Activated naive CD4-positive, alpha-beta T cell treated with anti-CD3 and anti-CD28 coated beads, Interleukin-2, amount 50 U/mL, for 16 hours (primary cell): ENCODE measurements around the gene GIT2.

Experiments used
- DNase-seq: peaks from one replicate; pipeline ENCODE4 v3.0.0-alpha.2; 2020

Gene GIT2

DNA sequence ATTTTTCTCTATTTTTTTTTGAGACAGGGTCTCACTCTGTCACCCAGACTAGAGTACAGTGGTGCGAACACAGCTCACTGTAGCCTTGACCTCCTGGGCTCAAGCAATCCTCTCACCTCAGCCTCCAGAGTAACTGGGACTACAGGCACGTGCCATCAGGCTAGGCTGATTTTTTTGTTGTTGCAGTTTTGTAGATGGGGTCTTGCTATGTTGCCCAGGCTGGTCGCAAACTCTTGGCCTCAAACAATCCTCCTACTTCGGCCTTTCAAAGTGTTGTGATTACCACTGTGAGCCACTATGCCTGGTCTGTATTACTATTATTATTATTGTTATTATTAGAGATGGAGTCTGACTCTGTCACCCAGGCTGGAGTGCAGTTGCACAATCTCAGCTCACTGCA, 23.3 kb downstream of the GIT2 start:
- no peak for DNase-seq

DNA sequence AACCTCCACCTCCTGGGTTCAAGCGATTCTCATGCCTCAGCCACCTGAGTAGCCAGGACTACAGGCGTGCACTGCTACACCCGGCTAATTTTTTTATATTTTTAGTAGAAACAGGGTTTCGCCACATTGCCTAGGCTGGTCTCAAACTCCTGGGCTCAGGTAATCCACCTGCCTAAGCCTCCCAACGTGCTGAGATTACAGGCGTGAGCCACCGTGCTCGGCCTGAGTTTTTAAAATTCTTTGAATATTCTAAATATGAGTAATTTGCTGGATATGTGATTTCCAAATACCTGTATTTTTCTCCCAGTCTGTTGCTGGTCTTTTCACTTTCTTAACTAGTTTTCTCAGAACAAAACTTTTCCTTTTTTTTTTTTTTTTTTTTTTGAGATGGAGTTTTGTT, 27.4 kb downstream of the GIT2 start:
- no peak for DNase-seq

DNA sequence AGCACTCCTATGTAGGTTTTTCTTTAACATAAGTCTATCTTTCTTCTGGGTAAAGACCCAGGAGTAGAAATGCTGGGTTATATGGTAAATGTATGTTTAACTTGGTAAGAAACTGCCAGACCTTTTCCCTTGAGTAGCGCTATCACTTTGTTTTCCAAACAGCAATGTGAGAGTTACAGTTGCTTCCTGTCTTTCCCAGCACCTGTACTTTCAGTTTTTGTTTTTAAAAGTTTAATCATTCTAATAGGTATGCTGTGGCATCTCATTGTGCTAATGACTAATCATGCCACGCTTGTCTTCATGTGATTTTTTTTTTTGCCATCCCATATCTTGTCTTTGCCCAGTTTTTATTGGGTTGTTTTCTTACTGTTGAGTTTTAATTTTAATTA, 28.1 kb downstream of the GIT2 start:
- no peak for DNase-seq

DNA sequence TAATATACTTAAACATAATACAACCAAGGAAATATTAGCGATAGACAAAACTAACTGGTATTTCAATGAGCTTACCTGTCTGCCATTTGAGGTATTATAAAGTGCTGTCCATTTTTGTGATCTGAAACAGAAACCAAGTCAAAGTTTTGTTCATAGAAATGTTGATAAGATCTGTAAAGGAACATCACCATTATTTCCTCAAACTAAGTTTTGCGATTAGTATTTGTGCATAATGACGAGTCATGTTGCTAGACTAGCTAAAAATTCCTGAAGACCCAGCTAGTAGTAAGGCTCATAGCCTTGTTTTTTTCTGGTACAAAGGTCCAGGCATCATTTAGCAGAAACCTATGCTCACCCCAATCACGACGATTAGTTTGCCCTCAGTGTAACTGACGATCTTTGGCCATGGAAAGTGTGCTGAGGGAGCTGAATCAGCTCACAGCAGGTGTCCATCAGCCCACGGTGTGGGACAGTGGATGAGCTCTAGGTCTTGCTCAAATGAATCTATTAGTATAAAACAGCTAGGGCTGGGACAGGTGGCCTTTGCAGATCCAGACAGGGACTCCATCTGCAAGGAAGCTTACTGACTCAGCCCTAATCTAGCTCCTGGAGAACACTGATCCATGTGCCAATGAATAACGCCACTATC, 28.7 kb downstream of the GIT2 start:
- no peak for DNase-seq

DNA sequence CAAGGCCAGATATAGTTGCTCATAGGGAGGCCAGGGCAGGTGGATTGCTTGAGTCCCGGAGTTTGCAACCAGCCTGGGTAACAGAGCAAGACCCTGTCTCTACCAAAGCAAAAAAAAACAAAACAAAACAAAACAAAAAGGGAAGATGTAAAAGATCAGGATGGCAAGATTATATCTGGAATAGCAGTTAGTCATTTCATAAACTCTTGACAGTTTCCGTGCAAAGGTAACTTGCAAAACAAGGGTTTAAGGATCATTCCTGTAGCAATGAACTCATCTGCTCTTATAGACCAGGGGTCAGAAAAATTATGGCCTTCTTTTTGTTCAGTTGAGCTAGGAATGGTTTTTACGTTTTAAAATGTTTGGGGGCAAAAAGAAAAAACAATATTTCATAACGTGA, 29.6 kb downstream of the GIT2 start:
- no peak for DNase-seq

DNA sequence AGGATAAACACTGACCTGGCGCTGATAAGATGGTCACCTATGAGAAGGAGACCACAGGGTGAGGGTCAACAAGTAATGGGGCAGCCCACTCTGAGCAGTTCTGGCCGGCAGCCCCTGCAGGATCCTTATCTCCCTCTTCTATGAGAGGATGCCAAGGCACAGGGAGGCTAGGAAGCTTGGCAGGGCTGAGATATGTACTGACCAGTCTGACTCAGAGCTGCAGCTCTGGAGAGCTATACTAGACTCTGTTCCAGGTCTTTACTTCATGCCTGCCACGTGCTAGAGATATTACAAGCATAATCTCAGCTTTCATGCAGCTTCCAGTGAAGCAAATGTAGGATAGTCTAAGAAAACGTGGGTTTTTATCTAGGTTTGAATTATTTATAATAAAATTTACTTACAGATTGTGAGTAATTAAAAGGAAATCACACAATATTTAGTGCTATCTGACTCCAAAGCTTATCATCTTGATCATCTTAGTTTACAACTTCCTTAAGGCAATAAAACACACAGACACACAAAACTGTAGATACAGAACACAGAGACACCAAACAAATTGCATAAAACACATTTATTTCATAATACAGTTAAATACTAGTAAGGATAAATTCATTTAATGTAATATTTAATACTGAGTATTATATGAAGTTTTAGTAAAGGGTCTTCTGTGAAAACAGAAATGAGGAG, 32.3 kb downstream of the GIT2 start:
- no peak for DNase-seq

DNA sequence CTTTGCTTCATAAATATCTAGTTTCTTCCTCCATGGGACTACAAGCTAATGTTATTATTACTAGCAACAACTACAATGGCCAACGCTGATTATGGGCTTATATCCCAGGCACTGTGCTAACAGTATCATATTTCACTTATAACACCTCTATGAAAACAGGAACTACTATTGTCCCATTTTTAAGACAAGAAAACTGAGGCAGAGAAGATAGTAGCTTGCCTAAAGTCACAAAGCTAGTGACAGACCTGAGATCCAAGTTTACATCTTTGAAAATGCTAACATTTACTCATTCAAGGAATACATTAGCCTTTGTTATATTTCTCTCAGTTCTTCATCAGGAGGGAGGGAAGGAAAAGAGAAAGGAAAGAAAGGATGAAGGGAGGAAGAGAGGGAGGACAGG, 32.8 kb downstream of the GIT2 start:
- DNase-seq = no peak

DNA sequence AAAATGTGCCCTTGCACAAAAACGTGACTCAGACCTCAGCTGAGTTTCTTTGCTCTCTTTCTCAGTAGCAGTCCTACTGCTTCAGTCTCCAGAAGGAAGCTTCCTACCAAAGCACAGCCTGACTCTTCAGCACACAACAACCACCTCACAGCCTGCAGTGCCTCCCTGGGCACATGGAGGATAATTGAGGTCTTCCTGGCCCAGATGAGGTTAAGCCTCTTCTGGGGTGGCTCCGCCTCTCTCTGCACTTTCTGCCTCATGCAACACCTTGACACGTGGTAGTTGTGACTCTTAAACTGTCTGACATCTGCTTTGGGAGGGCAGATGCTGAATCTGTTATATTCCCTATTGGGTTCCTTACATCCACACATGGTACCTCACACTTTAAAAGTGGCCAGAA, 33.8 kb downstream of the GIT2 start:
- DNase-seq = no peak

DNA sequence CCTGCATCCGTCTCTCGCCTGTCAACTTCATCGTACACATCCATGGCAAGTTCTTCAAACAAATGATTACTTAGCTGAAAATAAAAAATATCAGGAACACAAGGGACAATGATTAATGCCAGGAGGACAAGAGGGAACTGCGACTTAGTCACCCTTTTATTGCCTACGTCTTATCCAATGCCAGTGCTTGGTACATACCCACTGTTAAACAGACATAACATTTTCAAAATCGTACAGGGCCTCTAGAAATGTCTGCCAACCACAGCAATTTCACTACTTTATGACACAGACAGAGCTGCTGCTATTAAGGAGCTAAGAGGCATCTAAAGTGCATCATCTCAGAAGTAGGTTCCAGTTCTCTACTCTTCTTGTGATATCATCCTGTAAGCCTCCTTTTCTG, 34.6 kb downstream of the GIT2 start:
- DNase-seq = no peak

DNA sequence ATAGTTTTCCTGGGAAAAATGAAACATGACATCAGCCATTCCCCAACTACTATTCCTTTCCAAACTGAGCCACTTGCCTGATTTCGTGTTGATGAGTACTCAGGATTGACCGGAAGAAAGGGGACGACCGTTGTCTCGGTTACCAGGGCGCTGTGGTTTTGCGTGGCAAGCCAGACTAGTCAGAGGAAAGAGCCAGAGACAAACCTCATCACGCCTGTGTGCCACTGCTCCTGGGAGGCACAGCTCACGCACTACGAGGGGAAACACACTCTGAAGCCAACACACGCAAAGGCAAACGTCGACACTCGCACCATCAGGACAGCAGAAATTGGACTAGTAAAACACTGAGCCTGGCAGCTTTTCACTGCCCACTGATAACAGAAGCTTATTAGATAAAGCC, 35.0 kb downstream of the GIT2 start:
- no peak for DNase-seq

DNA sequence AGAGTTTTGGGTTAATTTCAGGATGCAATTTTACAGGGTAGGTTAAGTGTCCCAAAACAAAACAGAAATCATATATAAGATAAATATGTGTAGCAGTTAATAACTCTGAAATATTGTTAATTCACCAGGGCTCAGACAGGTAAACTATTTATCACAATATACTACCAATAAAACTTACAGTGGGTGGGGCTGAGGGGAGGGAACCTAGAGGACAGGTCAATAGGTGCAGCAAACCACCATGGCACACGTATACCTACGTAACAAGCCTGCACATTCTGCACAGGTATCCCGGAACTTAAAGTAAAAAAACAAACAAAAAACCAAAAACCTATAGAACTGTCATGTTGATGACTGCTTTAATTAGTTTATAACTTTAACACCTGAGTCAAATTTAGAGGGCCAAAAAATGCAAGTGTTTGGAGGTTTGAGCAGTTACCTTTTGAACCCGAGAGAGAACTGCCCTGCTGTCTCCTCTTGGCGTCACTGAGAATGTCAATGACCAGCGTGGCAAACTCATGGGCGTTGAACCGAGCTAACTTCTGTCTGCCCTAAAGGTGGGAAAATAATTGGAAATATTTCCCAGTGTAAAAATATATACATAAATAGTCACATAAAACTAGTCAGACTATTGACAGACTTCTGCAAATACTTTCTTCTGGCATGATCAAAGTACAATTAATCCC, 36.6 kb downstream of the GIT2 start:
- no peak for DNase-seq

DNA sequence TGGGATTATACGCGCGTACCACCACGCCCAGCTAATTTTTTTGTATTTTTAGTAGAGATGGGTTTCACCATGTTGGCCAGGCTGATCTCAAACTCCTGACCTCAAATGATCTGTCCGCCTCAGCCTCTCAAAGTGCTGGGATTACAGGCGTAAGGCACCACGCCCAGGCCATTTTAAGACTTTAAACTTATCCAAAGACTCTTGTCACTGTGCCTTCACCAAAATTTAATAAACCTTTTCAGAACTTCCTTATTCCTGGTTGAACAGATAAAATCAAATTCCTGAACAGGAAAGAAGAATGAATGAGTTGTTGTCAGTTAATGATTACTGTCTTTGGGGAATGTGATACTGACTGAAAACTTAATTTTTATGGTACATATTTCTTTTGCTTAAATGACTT, 37.8 kb downstream of the GIT2 start:
- DNase-seq = no peak

DNA sequence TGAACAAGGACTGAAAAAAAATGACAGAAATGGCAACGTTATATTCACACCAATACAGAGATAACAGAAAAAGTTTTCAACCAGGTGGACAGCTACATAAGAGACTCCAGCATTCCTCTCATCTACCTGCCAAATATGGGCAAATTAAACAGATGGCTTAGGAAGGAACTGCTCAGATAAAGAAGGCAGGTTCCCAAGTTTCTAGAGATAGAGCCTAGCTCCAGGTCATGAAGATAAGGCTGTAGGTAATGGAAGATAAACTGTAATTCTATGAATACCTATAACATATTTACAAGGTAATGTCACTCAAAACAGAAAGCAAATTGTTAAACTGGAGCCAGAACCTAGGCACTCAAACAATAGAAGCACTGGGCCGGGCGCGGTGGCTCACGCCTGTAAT, 42.5 kb downstream of the GIT2 start:
- DNase-seq = no peak

DNA sequence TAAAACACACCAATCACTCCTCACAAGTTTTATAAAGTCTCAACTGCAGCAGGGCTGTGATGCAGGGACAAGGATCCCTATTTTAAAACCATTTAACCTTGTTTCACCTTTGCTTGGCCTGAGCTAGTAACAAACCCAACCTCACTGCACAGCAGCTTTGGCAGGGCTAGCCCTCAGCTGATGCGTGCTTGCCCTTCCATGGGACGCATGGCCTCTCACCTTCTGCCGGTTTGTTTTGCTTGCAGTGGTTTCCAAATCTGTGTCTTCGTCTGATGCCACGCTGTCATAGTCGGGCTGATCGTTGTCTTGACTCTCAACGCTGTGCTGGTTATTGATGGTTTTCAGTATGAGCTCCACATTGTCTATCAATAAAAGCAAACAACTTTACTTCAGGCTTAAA, 43.3 kb downstream of the GIT2 start:
- no peak for DNase-seq

DNA sequence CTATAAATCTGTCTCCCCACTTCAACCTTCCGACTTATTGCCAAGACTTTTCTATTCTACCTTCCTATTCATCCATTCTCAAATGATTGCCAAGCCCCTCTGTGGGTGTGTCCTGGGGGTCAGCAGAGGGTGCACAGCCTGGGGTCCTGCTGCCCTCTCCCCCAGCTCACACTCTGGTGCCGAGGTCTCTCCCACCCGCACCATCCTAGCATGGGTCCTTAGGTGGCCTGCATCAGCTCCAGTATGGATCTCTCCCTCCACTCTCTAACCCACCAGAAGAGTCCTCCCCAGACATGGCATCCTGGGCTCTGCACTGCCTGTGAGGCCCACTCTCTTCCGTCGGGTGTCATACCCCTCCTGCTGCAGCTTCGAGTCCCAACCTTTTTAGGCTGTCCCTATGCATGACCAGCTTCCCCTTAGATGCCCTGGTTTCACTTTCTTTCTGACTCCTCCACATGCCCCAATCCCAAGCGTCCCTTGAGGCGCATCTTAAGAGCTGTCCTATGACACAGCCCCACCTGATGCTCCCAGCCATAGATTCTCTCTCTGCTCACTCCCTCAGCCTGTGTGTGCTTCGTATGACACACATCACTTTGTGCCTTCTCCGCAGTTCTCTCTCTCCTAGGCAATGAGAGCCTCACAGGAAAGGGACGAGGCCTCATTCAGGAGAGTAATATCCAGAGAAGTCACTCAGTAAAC, 43.9 kb downstream of the GIT2 start:
- no peak for DNase-seq

DNA sequence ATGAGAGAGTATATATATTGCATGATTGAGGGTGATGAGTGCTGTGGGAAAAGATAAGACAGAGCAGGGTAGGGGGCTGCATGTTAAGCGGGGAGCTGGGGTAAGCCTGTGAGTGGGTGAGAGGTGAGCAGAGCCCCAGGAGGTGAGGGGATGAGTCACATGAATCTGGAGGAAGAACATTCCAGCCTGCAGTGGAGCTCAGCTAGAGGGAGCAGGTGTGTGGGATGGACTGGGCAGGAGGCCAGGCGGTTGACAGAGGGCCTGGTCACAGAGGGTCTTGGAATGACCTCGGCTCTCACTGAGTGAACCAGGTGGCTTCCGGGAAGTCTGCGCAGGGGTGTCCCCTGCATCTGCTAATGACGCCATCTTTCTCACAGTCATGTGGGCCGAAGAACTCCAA, 44.4 kb downstream of the GIT2 start:
- no peak for DNase-seq

DNA sequence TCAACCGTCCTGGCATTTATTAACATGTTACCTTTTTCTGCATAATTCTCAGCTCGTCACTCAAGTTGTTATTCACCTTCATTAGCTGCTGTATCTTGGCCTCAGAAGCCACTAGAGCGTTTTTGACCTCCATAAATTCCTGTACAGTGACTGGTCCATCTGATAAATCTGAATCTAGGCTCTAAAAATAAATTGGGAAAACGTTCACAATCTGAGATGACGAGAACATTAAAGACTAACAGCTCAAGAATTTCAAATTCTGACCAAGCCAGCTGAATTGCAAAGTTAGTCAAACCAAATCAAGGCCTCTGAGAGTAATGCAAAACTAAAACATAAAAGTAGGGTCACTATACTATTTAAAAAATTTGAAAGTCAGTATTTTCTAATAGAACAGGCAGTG, 45.0 kb downstream of the GIT2 start:
- DNase-seq = no peak

DNA sequence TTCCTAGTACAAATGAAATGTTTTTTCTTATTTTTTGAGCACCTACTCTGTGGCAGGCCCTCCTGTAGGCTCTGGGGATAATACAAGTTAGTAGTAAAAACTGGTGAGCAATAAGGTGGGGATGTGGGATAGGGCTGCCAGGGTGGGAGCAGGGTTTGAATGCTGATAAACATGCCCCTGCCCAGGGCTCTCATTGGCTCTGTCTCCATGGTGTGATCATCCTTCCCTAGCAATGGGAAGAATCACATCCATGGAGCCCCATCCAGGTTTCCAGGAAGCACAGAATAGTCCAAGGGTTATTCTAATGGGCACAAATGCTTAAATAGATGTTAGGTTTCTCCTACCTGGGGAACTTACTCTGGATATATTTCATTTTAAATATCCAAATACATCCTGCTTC, 45.5 kb downstream of the GIT2 start:
- DNase-seq = no peak

DNA sequence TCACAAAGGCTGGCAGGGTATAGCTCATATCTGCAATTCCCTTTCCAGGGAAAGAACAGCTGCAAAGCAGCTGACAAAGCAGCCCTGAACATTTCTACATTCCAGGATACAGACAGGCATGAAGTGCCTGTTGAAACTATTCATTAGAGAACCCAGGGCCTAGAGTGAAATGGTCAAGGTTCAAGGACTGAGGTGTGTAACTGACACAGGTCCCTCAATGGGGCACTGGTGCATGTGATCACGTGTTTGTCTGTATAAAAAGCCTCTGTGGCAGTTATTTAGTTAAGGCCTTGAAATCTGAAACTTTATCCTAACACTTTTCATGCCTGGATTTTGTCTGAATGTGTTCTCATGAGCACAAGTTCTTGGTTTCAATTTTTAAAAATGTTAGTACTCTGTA, 47.1 kb downstream of the GIT2 start:
- no peak for DNase-seq

DNA sequence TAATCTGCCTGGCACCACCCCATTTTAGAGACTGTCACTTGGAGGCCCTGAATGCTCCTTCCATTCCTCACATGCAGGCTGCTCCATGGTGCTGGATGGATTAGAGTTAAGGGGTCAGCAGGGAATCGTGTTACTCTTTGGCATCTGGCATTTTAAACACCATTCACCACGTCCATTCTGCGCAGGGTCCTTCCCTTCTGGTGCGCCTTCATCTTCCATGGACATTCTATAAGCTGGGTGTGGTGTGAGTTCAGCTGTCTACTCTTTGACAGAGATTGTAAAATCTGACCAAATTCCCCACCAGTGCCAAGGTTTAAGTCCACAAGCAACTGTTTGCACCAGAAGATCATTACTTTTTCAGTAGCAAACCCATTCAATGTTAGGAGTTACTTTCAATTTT, 47.8 kb downstream of the GIT2 start:
- DNase-seq = no peak

DNA sequence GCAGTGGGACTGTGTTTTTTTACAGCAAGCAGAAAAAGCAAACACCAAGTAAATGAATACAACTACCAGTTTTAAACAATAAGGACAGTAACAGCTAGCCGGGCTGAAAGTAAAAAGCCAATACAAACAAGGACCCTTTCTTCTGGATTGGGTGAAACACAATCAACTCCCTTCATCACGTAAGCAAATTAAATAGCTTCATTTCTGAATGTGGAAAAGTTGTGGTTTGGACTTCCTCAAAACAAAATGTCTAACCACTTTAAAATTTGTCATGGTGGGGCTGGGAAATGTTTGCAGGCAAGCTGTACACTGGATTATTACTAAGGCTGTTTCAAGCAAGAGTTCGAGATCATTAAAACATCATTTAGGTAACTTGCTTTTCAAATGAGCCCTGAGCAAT, 48.6 kb downstream of the GIT2 start:
- no peak for DNase-seq

DNA sequence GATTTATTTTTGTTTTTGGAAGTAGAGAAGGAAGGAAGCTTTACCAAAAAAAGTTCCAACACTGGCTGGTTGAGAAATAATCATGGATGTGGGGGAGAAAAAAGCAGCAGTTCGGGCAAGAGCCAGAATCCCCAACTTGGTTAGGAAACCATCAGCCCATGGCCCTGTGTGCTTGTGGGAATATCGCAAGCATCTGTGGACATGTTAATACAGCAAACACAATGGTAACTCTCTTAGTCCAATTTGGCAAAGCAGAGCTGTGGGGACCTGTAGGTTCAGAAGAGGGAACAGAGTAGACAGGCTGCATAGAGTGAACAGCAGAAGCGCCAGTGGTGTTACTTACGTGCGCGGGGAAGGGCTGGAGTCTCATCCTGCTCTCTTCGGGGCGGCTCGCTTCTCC, 49.3 kb downstream of the GIT2 start:
- DNase-seq = no peak

DNA sequence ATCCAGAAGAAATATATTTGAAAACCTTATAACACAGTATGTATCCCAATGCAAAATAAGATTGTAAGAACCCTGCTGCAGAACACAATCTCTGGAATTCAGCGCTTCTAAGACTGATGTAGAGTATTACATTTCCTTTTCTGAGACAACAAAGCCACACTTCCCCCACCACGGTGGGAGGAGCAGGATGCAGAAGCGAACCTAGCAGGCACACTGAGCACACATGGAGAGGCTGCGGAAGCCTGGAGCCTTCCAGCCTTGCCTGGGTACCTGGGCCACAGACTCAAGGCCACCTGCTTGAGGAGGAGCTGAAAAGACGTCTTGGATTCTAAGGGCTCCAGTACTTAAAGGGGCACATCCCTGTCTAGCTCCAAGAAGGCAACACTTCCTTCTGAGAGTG, 49.7 kb downstream of the GIT2 start:
- no peak for DNase-seq
